HT1080 (cell line): Measurements from ENCODE around the gene ZYX. TPM values are rescaled to one million over a fixed set of nuclear protein-coding genes. Genes with fewer than 3 reads are reported as not detected.
"Not testable (repeated sequence)": the region's sequence is repeated elsewhere in the genome, so short reads cannot be mapped to it uniquely, and the experiment has no call there.

Source experiments
- DNase-seq: peaks from one replicate; pipeline ENCODE4 v3.0.0-alpha.2; 2015; ENCODE audit warnings: low read depth
- total RNA-seq: library from RNA; depleted of rRNA; stranded (reverse); fragments of >200 nt; shearing (Covaris generic); gene quantifications from 2 replicates; pipeline ENCODE4 v1.2.3, GENCODE V29; 2014

Gene ZYX
- total RNA-seq, 1 experiment from 2014 or later = 165 TPM

DNA sequence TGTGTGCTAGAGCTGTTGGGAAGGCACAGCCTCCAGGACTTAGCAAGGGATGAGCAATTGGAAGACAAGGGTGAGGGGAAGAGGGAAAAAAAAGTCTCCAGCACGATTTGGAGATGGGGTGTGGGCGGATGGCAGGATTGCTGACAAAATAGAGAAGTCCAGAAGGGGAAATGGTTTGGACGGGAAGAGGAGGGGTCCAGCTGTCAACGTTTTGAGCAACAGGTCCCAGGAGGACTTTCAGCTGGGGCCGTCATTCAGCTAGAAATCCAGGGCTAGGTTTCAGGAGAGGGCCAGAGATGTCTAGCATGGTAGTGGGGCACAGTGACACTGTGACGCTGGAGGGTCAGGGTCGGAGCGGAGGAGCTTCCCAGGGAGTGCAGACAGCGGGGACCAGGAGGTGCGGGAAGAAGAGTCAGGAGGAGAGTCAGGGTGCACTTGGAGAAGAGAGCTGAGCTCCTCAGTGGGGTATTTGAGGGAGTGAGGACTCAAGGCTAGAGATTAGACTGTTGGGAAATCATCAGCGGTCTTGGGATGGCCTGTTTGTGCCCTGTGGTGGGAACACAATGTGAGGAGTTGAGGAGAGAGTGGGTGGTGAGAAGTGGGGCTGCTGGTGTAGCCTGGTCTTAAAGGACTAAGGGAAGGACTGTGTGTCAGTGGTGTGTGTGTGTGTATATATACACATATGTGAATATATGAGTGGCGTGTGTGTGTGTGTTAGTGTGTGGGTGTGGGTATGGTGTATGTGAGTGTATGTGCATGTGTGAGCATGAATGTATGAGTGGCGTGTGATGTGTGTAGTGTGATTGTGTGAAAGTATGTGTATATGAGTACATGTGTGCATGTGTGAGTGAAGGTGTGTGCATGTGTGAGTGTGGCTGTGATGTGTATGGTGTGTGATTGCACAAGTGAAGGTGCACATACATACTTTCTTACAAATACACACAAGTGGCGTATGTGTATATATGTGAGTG lies 3.8 kb downstream of the ZYX start:
- no peak for DNase-seq

GRCh38 chr7:143385891-143386781 lies 5.0 kb downstream of the ZYX start:
- DNase-seq = no peak

DNA sequence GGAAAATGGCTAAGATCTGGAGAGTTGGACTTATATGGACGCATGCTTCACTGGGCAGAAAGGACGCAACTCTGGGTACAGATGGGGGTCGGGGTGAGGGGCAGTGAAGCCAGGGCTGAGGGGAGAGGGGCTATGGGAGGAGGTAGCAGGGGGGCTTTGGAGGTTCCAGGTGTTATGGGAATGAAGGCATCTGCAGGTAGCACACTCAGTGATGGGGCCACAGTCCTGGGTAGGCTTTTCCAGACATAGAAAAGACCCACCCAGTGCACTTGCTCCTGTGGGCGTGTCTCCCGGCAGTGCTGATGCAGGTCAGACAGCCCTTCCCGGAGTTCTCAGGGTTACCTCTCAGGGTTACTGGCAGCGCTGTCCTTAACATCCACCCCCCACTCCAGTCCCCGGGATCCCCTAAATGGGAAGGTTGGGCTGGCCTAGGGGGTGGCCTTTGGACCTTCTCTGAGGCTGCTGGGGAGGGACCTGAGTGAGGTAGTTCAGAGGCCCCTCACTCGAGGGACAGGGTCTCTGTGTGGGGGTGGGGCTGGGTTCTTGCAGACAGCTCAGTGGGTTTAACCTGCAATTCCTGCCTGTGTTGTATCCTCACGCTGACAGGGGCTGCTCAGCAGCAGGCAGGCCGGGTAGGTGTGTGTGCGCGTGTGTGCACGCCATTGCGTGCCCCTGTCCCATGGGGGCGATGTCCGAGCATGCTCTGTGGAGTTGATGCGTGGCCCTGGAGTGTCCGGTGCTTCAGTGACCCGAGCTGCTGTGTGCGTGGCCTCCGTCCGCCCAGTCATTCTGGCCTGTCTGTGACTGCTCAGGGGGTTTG lies 6.2 kb downstream of the ZYX start:
- DNase-seq = no peak

DNA sequence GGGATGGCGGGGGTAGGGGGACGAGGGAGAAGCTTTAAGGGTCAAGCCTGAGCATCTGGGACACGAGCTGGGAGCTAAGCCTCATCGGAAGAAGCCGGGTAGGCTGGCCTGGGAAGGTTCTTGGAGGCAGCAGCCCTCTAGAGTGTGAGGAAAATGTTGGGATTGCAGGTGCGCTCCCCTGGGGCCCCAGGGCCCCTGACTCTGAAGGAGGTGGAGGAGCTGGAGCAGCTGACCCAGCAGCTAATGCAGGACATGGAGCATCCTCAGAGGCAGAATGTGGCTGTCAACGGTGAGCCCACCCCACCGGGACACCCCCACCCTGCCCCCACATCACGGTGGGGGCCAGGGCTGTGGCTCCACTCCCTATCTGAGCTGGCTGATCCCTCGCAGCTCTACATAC lies 6.9 kb downstream of the ZYX start:
- no peak for DNase-seq

- no peak for DNase-seq
Observed at GRCh38 chr7:143388491-143389101, 7.5 kb downstream of the ZYX start.

DNA sequence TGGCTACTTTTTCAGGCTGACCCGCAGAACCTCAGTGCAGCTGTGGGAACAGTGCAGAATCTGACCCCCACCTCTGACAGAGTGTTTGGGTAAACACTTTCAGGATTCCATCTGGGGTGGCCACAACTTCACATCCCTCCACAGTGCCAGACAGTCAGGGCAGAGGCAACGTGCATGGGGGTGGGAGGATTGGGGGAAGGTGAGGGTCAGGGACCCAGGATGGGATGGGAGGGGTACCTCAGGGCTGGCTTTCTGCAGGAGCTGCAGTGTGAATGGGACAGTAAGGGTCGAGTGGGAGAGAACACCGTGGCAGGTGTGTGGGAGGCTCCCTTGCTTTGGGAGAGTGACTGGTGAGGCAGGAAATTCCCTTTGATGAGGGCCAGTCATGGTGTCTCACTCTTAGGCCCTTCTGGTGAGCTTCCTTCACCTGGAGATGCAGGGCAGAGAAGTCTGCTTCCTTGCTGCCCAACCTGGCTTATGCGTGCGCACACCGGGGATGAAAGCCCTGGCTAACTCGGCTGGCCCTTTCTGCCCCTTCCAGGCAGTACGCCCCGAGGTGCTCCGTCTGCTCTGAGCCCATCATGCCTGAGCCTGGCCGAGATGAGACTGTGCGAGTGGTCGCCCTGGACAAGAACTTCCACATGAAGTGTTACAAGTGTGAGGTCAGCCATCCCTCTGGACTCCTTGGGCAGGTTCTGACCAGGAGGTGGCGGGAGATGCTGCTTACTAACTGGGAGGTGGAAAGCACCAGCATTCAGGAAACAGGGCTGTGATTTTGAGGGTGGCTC lies 8.4 kb downstream of the ZYX start:
- DNase-seq = no peak

DNA sequence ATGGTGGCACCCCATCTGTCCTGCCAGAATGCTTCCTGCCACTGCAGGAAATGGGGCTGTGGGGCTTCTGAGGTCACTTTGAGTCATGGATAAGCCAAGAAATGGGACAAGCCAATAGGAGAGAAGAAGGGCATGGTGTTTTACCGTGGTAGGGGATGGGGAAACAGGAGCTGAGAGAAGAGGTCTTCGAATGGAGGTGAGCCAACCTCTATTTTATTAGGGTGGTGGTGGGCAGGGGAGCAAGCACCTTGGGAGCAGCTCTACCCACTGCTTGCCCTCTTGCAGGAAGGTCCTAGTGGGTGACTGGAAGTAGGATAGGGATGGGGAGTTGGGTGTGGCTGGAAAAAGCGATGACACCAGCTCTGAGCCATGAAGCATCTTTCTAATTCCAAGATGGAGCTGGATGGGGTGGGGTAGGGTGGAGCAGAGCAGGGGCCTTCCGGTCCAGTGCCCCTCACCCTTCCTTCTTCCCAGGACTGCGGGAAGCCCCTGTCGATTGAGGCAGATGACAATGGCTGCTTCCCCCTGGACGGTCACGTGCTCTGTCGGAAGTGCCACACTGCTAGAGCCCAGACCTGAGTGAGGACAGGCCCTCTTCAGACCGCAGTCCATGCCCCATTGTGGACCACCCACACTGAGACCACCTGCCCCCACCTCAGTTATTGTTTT lies 9.1 kb downstream of the ZYX start:
- DNase-seq = no peak

GRCh38 chr7:143390773-143391317 lies 9.7 kb downstream of the ZYX start:
- DNase-seq = no peak

DNA sequence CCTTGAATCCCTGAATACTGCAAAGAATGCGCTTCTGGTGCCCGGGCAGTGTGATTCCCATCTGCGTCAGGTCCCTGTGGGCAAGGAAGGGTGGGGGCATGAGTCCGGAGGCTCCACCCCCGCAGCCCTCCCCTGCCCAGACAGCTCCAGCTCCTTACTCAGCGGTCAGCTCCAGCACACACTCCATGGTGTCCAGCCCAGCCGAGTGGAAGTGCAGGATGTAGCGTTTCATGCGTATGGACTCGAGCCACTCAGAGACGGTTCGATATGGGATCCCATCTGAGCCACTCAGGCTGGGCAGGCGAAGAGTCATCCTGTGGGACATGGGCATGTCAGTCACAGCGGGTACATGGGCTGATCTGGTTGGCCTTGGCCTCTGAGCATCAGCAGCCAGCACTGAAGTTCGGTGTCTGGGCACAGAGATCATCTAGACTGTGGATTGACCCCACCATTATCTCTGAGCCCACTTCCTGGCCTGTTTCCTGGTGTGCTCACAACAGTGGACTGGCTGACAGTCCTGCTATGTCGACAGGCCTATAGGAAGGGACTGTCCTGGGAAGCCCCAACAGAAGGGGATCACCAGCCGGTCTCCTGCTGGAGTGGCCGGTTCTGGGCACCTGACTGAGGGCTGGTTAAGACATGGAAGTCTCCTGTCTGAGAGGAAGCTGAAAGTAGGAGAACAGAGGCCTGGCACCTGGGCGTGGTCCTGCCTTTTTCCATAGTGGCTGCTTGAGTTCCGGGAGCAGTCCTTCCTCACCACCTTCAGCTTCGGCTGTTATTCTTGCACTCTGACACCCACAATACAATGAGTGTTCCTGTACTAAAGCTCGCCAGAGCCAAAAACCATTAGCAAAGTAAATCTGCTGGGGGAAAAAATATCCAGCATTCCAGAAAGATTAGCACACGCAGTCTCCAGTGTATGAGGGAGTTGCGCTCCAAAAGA lies 10.6 kb downstream of the ZYX start:
- no peak for DNase-seq

DNA sequence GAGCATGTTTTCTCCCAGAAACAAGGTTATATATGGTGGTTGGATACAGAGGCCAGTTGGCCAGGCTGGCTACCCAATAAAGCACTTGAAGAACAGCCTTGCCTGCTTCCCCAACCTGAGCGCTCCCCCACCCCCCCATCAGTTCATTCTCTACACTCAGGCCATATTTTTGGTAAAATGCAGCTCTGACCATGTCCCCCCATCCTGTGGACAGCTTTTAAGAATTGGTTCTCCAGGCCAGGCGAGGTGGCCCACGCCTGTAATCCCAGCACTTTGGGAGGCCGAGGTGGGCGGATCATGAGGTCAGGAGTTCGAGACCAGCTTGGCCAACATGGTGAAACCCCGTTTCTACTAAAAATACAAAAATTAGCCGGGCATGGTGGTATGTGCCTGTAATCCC lies 11.3 kb downstream of the ZYX start:
- not testable (repeated sequence) for DNase-seq

DNA sequence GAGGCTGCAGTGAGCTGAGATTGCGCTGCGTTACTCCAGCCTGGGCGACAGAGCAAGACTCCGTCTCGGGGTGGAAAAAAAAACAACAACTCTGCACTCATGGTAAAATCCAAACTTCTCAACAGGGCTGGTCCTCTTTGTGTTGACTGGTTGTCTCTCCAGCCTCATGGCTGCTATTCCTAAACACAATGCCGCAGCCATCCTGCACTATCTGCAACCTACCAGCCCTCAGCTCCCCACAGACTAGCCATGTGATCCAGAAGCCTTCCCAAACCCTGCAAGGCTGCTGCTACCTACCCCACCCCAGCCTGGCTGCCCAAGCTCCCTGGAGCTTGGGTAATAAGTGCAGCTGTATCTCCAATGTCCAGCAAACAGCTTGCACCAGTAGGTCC lies 11.7 kb downstream of the ZYX start:
- no peak for DNase-seq

DNA sequence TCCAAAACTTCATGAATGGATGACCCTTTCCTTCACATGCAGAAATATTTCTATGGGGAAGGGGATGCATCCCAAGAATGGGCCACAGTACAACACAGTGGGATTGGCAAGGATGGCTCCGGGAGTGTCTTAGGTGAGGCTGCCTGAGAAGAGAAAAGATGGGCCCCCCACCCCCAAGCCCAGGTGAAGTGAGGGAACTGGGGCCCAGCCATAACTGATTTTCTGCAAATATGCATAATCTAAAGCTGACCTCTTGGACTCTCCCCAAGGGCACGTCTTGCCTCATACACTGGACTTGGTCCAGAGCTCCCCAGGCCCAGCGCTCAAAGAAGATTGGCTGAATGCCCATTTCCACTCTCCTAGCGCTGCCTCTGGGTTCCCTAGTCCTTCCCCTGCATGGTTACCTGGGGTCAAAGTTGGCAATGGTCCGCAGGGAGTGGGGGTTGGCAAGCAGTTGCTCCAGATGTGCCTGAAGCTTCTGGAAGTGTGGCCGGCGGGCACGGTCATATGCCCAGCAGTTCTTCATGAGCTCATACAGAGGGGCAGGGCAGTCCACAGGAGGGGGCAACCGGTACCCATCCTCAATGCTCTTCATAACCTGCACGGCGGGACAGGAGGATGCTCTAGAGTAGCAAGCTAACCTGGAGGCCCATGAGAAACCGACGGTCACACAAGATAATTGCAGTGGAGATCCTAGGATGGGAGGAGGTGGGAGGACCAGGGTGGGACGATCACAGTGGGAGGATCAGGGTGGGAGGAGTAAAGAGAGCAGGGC lies 12.3 kb downstream of the ZYX start:
- no peak for DNase-seq

GRCh38 chr7:143394068-143394467 lies 12.9 kb downstream of the ZYX start:
- DNase-seq = no peak

DNA sequence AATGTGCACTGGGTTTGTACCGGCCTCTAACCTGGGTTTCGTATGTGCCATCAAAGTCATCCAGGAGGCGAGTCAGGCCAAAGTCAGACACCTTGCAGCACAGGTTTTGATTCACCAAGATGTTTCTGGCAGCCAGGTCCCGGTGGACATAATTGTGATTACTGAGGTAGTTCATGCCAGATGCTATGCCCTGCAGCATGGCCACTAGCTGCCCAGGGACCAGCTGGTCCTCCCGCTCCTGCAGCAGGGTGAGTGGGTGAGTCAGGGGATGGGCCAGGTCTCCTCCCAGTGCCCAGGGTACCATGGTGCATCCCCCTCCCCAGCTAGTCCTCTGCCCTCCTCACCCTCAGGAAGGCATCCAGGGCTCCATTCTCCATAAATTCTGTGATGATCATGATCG lies 13.6 kb downstream of the ZYX start:
- DNase-seq = no peak

DNA sequence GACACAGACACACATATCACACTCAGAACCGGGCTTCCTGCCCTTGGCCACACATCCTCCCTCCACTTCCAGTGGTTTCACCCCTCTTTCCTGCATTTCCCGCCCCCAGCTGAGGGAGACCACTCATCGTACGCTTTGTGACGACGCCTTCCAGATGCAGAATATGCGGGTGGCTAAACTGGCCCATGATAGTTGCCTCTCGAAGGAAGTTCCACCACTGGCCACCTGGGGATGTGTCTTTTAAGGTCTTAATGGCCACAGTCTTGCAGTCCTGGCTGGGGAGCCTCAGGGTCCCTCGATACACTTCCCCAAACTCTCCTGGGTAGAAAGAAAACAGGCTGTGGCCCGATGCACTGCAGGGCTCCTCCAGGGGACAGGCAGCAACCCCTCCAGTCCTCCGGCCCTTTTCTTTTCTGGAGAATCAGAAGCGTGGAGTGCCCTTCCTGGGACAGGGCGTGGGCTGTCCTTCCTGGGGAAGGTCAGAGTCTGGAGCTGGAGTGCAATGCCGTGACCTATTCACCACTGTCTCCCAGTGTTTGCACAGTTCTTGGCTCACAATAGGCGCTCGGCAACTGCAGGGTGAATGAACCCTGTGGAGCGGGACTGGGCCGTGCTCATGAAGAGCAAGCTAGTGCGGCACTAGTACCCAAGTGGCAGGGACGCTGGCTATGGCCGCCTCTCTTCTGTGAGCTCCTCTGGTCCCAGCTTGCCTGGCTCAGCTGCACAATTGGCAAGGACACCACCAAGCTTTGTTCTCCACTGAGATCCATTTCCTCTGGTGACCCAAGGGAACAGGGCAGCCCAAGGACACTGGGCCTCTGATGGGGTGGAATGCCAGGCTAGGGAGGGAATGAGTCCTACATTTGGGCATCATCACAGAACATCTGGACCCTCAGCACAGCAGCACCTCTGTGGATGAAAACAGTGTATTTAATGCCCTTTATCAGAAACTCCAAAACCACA lies 14.3 kb downstream of the ZYX start:
- DNase-seq = no peak

- no peak for DNase-seq
Observed at GRCh38 chr7:143396182-143396581, 15.0 kb downstream of the ZYX start.
